Endothelial cell of umbilical vein (primary cell): ENCODE results near the gene ZNF281.

Source experiments
- CTCF ChIP-seq, 2 donors: IDR thresholded peaks; 1 replicate in 1 of 2; 2 replicates in 1 of 2; pipeline ENCODE4 v1.5.1; 2011; ENCODE audit warnings: low read length in 2 of 2, mild to moderate bottlenecking in 2 of 2, moderate library complexity in 2 of 2, control low read depth in 1 of 2, inconsistent platforms in 1 of 2, low read depth in 1 of 2; ENCODE audit not compliant: insufficient read depth in 1 of 2; ENCODE audit errors: extremely low read depth in 1 of 2
- EZH2 ChIP-seq: IDR thresholded peaks from 2 replicates; pipeline ENCODE4 v1.6.1; 2012; ENCODE audit warnings: borderline replicate concordance, low read depth, mild to moderate bottlenecking, moderate library complexity, low read length, inconsistent platforms; ENCODE audit not compliant: severe bottlenecking
- FOS ChIP-seq: IDR thresholded peaks from 2 replicates; pipeline ENCODE4 v1.6.1; 2011; ENCODE audit warnings: mild to moderate bottlenecking, low read length, moderate library complexity, borderline replicate concordance; ENCODE audit not compliant: insufficient read depth
- MAX ChIP-seq: IDR thresholded peaks from 2 replicates; pipeline ENCODE4 v1.6.1; 2011; ENCODE audit not compliant: insufficient read depth, insufficient read length
- POLR2A ChIP-seq: IDR thresholded peaks from 2 replicates; pipeline ENCODE4 v1.6.1; 2012; ENCODE audit warnings: low read depth, mild to moderate bottlenecking, control low read depth, low read length
- POLR2AphosphoS5 ChIP-seq: IDR thresholded peaks from 2 replicates; pipeline ENCODE4 v1.6.1; 2012; ENCODE audit warnings: low read depth, mild to moderate bottlenecking, control low read depth, low read length, moderate library complexity; ENCODE audit not compliant: insufficient read depth

- TF ChIP-seq POLR2A: no peak
- TF ChIP-seq MAX: no peak
- no peak for TF ChIP-seq POLR2AphosphoS5
- no peak for TF ChIP-seq CTCF (IDR thresholded peaks at IDR 0.05; ENCODE audit: extremely low read depth in 1 of 2, insufficient read depth in 1 of 2, low read depth in 1 of 2, low read length in 2 of 2)
- TF ChIP-seq EZH2: no peak
- no peak for TF ChIP-seq FOS
These were observed 46.4 kb downstream of the ZNF281 start for GRCh38 chr1:200363264-200363933.
